Endodermal cell (in vitro differentiated cells): Measurements from ENCODE around the gene HNF1B. TPM values are rescaled to one million over a fixed set of nuclear protein-coding genes. Genes with fewer than 3 reads are reported as not detected.

Experiments used
- DNase-seq: peaks from one replicate; pipeline ENCODE4 v3.0.0-alpha.2; 2017
- H3K27ac ChIP-seq: 2 replicates; pipeline ENCODE4 v1.5.1; 2013; ENCODE audit warnings: mild to moderate bottlenecking, low read depth, low read length, moderate library complexity
- H3K27me3 ChIP-seq: 2 replicates; pipeline ENCODE4 v1.6.1; 2013; ENCODE audit warnings: mild to moderate bottlenecking, low read length, moderate library complexity; ENCODE audit not compliant: insufficient read depth, control insufficient read depth, poor library complexity, severe bottlenecking
- H3K36me3 ChIP-seq: 2 replicates; pipeline ENCODE4 v1.7.0; 2013; ENCODE audit warnings: mild to moderate bottlenecking, low read length, moderate library complexity; ENCODE audit not compliant: control insufficient read depth, insufficient read depth
- H3K4me1 ChIP-seq: one replicate; pipeline ENCODE4 v1.7.0; 2013; ENCODE audit warnings: low read length; ENCODE audit not compliant: control insufficient read depth, insufficient read depth
- H3K4me3 ChIP-seq: 2 replicates; pipeline ENCODE4 v1.5.1; 2013; ENCODE audit warnings: mild to moderate bottlenecking, low read length, moderate library complexity
- H3K9ac ChIP-seq: 2 replicates; pipeline ENCODE4 v1.6.1; 2013; ENCODE audit warnings: mild to moderate bottlenecking, low read length, moderate library complexity; ENCODE audit not compliant: poor library complexity, severe bottlenecking; ENCODE audit errors: extremely low read depth
- H3K9me3 ChIP-seq: 2 replicates; pipeline ENCODE4 v1.6.1; 2013; ENCODE audit warnings: mild to moderate bottlenecking, low read length, moderate library complexity; ENCODE audit not compliant: control insufficient read depth
- H3K27ac Mint-ChIP-seq: 2 replicates; pipeline ENCODE4 v1.8.0; 2020; ENCODE audit warnings: mixed read lengths
- H3K27me3 Mint-ChIP-seq: 2 replicates; pipeline ENCODE4 v1.8.0; 2021; ENCODE audit warnings: mild to moderate bottlenecking, mixed read lengths; ENCODE audit not compliant: insufficient read depth
- H3K36me3 Mint-ChIP-seq: 2 replicates; pipeline ENCODE4 v1.8.0; 2020; ENCODE audit warnings: low read depth, mixed read lengths
- H3K4me1 Mint-ChIP-seq: 2 replicates; pipeline ENCODE4 v1.8.0; 2020; ENCODE audit warnings: mixed read lengths
- H3K4me3 Mint-ChIP-seq: 2 replicates; pipeline ENCODE4 v1.8.0; 2020; ENCODE audit warnings: mild to moderate bottlenecking, moderate library complexity, mixed read lengths
- H3K9me3 Mint-ChIP-seq: 2 replicates; pipeline ENCODE4 v1.8.0; 2020; ENCODE audit warnings: mild to moderate bottlenecking, mixed read lengths
- WGBS, 2 experiments: methylation state at CpG; one replicate each; pipeline versions ENCODE4 v1.1.5 to v1.1.7; 2013; ENCODE audit warnings: missing lambda C conversion rate in 2 of 2, mixed read lengths in 1 of 2; ENCODE audit not compliant: insufficient coverage in 1 of 2, insufficient read length in 1 of 2; 5-methylcytosine and 5-hydroxymethylcytosine counted together
- total RNA-seq, 2 donors: library from RNA; stranded (reverse); fragmentation: NEBNext Ultra II Directional in 1 of 2; extraction: Animal tissue kit (Norgen Biotek cat#: 25700) in 1 of 2; gene quantifications; 2 replicates in 1 of 2; 3 replicates in 1 of 2; pipeline ENCODE4 v1.2.1, GENCODE V29; 2021
- TF ChIP-seq, protein P1 (sequence below): fragments of 200-600 bp; sonication (generic); conservative IDR thresholded peaks from 2 replicates; pipeline ENCODE4 v1.5.0; 2021; ENCODE audit warnings: antibody characterized with exemption, mild to moderate bottlenecking

The HNF1B gene
- total RNA-seq, 2 donors from 2014 or later = 39.7 to 42.7 TPM

- peak; percentile 70 for DNase-seq
- Histone ChIP-seq H3K27me3 (no peaks in the 10 kb centered on the region), H3K9me3 (no peaks in the 10 kb centered on the region), H3K36me3 (no peaks in the 10 kb centered on the region), H3K4me3 (no peak overlapping the region), H3K27ac (no peak overlapping the region), H3K9ac (no peak overlapping the region), H3K4me1 (peaks cover under 1% of the 10 kb centered on the region)
- WGBS, 2 experiments = 81 to 89% methylated on average over 18 to 19 of the region's 19 CpGs
- H3K4me1 Mint-ChIP-seq = peaks cover 15% of the 10 kb centered on the region
- TF ChIP-seq, protein P1, sequence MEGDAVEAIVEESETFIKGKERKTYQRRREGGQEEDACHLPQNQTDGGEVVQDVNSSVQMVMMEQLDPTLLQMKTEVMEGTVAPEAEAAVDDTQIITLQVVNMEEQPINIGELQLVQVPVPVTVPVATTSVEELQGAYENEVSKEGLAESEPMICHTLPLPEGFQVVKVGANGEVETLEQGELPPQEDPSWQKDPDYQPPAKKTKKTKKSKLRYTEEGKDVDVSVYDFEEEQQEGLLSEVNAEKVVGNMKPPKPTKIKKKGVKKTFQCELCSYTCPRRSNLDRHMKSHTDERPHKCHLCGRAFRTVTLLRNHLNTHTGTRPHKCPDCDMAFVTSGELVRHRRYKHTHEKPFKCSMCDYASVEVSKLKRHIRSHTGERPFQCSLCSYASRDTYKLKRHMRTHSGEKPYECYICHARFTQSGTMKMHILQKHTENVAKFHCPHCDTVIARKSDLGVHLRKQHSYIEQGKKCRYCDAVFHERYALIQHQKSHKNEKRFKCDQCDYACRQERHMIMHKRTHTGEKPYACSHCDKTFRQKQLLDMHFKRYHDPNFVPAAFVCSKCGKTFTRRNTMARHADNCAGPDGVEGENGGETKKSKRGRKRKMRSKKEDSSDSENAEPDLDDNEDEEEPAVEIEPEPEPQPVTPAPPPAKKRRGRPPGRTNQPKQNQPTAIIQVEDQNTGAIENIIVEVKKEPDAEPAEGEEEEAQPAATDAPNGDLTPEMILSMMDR = peak; percentile 85
- H3K4me3 Mint-ChIP-seq = no peak overlapping the region
- H3K36me3 Mint-ChIP-seq = no peaks in the 10 kb centered on the region
- H3K27me3 Mint-ChIP-seq = peaks cover 3% of the 10 kb centered on the region
- no peaks in the 10 kb centered on the region for H3K9me3 Mint-ChIP-seq
- no peak overlapping the region for H3K27ac Mint-ChIP-seq
These were observed 46.9 kb upstream of the HNF1B start for GRCh38 chr17:37791447-37792399.

DNA sequence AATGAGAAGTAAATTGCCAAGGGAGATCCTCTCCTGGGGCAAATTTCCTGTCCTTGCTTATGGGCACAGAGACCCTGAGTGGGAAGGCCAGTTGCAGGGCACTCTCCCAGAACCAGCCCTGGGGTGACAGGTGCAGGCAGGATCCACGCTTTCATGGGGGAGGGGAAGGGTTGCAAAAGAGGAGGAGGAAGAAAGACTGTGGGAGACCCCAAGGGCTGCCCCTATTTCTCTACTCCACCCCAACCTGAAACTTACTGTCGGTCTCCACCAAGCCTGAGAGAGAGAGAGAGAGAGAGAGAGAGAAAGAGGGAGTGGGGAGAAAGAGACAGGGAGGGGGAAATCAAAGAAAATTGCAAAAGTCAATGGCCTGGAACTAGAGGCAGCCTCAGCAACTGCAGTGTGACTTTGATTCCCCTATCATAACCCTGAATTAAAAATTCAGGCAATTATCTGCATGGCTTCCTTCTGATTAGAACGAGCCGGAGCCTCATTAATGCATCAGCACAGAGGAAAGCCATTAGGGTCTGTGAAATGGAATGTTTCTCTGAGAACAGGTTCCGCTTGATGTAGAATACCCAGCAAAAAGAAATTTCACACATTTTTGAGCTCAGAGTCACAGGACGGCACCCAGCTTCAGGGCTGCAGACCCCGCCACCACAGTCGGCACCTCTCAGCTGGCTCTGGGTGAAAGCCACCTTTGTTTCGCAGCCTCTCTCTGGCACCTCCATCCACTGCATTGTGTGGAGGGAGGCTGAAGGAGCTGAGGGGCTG lies 45.1 kb upstream of the HNF1B start:
- Histone ChIP-seq H3K36me3 (no peaks in the 10 kb centered on the region), H3K27ac (no peak overlapping the region), H3K4me1 (no peaks in the 10 kb centered on the region), H3K27me3 (no peaks in the 10 kb centered on the region), H3K9ac (no peak overlapping the region), H3K9me3 (no peaks in the 10 kb centered on the region), H3K4me3 (no peak overlapping the region)
- H3K4me1 Mint-ChIP-seq = peaks cover 16% of the 10 kb centered on the region
- no peaks in the 10 kb centered on the region for H3K36me3 Mint-ChIP-seq
- peaks cover 3% of the 10 kb centered on the region for H3K27me3 Mint-ChIP-seq
- no peak overlapping the region for H3K4me3 Mint-ChIP-seq
- peak; percentile 53 for DNase-seq
- TF ChIP-seq, protein P1 = no peak
- no peak overlapping the region for H3K27ac Mint-ChIP-seq
- WGBS, 2 experiments = 85 to 92% methylated on average over 5 to 8 of the region's 9 CpGs
- H3K9me3 Mint-ChIP-seq = no peaks in the 10 kb centered on the region

GRCh38 chr17:37789021-37789565 lies 44.2 kb upstream of the HNF1B start:
- H3K27ac ChIP-seq = no peak overlapping the region
- H3K9me3 ChIP-seq = no peaks in the 10 kb centered on the region
- Mint-ChIP-seq H3K4me3 (no peak overlapping the region), H3K9me3 (no peaks in the 10 kb centered on the region), H3K36me3 (no peaks in the 10 kb centered on the region), H3K27me3 (peaks cover 3% of the 10 kb centered on the region), H3K27ac (no peak overlapping the region), H3K4me1 (peaks cover 14% of the 10 kb centered on the region)
- no peak for DNase-seq
- H3K9ac ChIP-seq = no peak overlapping the region
- 87 to 96% methylated on average over 5 of the region's 5 CpGs for WGBS, 2 experiments
- TF ChIP-seq, protein P1 = no peak
- no peaks in the 10 kb centered on the region for H3K36me3 ChIP-seq
- H3K4me3 ChIP-seq = no peak overlapping the region
- H3K27me3 ChIP-seq = no peaks in the 10 kb centered on the region
- no peaks in the 10 kb centered on the region for H3K4me1 ChIP-seq
